Esophagus squamous epithelium (tissue), 5 donors: ENCODE measurements around the gene CCNF. TPM values are rescaled to one million over a fixed set of nuclear protein-coding genes. Genes with fewer than 3 reads are reported as not detected.

ENCODE experiments used
- DNase-seq: peaks from one replicate; lab custom pipeline; 2025; lab: John Stamatoyannopoulos, UW
- H3K27ac ChIP-seq, 4 donors: fragments of 200-600 bp; sonication (generic); one replicate each; pipeline ENCODE4 v1.5.1; 2016 to 2019; ENCODE audit warnings: mild to moderate bottlenecking in 1 of 4
- H3K27me3 ChIP-seq, 4 donors: fragments of 200-600 bp; sonication (generic); 1 replicate in 3 of 4; 2 replicates in 1 of 4; pipeline versions ENCODE4 v1.5.1 to v1.6.0; 2017 to 2021; ENCODE audit warnings: antibody characterized with exemption in 1 of 4
- H3K36me3 ChIP-seq, 3 donors: fragments of 200-600 bp; sonication (generic); one replicate each; pipeline ENCODE4 v1.5.1; 2016 to 2019
- H3K4me1 ChIP-seq, 3 donors: fragments of 200-600 bp; sonication (generic); one replicate each; pipeline ENCODE4 v1.5.1; 2017 to 2019
- H3K4me3 ChIP-seq, 4 donors: fragments of 200-600 bp; sonication (generic); 1 replicate in 3 of 4; 2 replicates in 1 of 4; pipeline ENCODE4 v1.5.1; 2016 to 2019; ENCODE audit warnings: mild to moderate bottlenecking in 2 of 4, moderate library complexity in 1 of 4
- H3K9me3 ChIP-seq, 3 donors: fragments of 200-600 bp; sonication (generic); one replicate each; pipeline ENCODE4 v1.5.1; 2016 to 2019
- POLR2A ChIP-seq, 4 donors: fragments of 450-650 bp; IDR thresholded peaks; one replicate each; pipeline ENCODE4 v1.6.1; 2017; ENCODE audit warnings: antibody characterized with exemption in 4 of 4, mild to moderate bottlenecking in 4 of 4, moderate library complexity in 3 of 4
- WGBS, 2 donors: methylation state at CpG; one replicate each; pipeline ENCODE4 v1.1.5; 2018; 5-methylcytosine and 5-hydroxymethylcytosine counted together
- intact Hi-C: fragments of 100-400 bp; cut with DNase I; formaldehyde crosslinking; loops from one replicate; pipeline ENCODE4 v1.15.0; 2022
- small RNA-seq, 4 donors: library from RNA; depleted of rRNA; stranded (forward); fragments of <200 nt; gene quantifications; one replicate each; pipeline ENCODE3, GENCODE V24; 2016
- total RNA-seq, 4 donors: library from RNA; depleted of rRNA; stranded (reverse); fragments of >200 nt; gene quantifications; one replicate each; pipeline ENCODE4 v1.1.0, GENCODE V29; 2016
- TF ChIP-seq, protein P1 (sequence below), 6 experiments: fragments of 450-650 bp in 4 of 6; fragments of 200-600 bp in 2 of 6; sonication (generic) in 2 of 6; IDR thresholded peaks; one replicate each; pipeline ENCODE4 v1.5.1; 2016 to 2019; ENCODE audit warnings: antibody characterized with exemption in 6 of 6, mild to moderate bottlenecking in 4 of 6, moderate library complexity in 4 of 6
- donor health status: DM: yes; HTN: yes; CAD: no.

CCNF gene
- total RNA-seq, 4 donors from 2014 or later, result 5.9 to 18.6 (median 10.2) TPM

DNA sequence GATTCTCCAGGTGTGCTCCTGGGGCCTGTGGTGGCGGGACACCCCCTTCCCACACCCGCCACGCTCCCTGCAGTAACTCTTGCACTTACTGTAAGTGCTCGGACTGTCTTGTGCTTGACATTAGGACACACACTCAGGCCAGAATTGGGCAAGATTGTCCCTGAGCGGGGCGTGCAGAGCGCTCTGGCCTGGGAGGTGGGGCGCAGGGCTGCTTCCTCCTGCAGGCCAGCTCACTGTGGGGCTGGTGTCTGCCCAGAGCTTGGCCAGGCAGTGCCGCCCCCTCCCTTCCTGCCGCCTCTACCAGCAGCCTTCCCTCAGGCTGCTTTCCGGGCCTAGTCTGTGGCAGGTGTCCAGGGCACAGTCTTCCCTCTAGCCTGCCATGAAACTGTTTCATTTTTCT lies 78.4 kb downstream of the CCNF start:
- no peak overlapping the region for H3K4me3 ChIP-seq
- H3K36me3 ChIP-seq, result no peaks in the 10 kb centered on the region
- H3K27ac ChIP-seq, result peak overlapping the region in 3 of 4 donors; percentile 39 to 68 (median 55)
- no peaks in the 10 kb centered on the region for H3K9me3 ChIP-seq
- H3K27me3 ChIP-seq, result no peaks in the 10 kb centered on the region
- 74 to 92% methylated on average over 3 to 5 of the region's 11 CpGs for WGBS, 2 donors
- TF ChIP-seq POLR2A (IDR thresholded peaks at IDR 0.05), result no peak
- TF ChIP-seq, protein P1, sequence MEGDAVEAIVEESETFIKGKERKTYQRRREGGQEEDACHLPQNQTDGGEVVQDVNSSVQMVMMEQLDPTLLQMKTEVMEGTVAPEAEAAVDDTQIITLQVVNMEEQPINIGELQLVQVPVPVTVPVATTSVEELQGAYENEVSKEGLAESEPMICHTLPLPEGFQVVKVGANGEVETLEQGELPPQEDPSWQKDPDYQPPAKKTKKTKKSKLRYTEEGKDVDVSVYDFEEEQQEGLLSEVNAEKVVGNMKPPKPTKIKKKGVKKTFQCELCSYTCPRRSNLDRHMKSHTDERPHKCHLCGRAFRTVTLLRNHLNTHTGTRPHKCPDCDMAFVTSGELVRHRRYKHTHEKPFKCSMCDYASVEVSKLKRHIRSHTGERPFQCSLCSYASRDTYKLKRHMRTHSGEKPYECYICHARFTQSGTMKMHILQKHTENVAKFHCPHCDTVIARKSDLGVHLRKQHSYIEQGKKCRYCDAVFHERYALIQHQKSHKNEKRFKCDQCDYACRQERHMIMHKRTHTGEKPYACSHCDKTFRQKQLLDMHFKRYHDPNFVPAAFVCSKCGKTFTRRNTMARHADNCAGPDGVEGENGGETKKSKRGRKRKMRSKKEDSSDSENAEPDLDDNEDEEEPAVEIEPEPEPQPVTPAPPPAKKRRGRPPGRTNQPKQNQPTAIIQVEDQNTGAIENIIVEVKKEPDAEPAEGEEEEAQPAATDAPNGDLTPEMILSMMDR (IDR thresholded peaks at IDR 0.05), result no peak
- H3K4me1 ChIP-seq, result peaks cover 3 to 28% (median 6%) of the 10 kb centered on the region in 3 donors
- intact Hi-C loops, result no loop called here
- no peak for DNase-seq

Small RNA genes within 50 kb of the gene (small RNA-seq; reads per million reads assigned to genes)
- 0 reads per million in 4 donors for gene MIR6768

Other genes with a start within 250 kb of the CCNF start
- under 1 TPM in 2 of 4 donors, not detected in 2; 0.04 to 0.38 TPM for gene CASKIN1, start 232.8 kb upstream of the CCNF start, total RNA-seq
- 10 to 100 TPM; 33.1 to 48.8 (median 42.8) TPM for gene MLST8, start 224.0 kb upstream of the CCNF start, total RNA-seq
- gene BRICD5, start 218.6 kb upstream of the CCNF start, total RNA-seq, result 1 to 10 TPM in 3 of 4 donors, not detected in 1; 1.1 to 2.0 (median 1.6) TPM
- 10 to 100 TPM in 1 of 4 donors, 1 to 10 TPM in 3; 5.5 to 14.2 (median 7.4) TPM for gene PGP, start 214.6 kb upstream of the CCNF start, total RNA-seq
- gene E4F1, start 205.9 kb upstream of the CCNF start, total RNA-seq, result 10 to 100 TPM; 16.8 to 25.6 (median 19.2) TPM
- gene DNASE1L2, start 193.0 kb upstream of the CCNF start, total RNA-seq, result under 1 TPM in 3 of 4 donors, not detected in 1; 0.38 to 0.61 (median 0.57) TPM
- 10 to 100 TPM; 38.6 to 50.7 (median 42.6) TPM for gene ECI1, start 177.9 kb upstream of the CCNF start, total RNA-seq
- gene RNPS1, start 161.3 kb upstream of the CCNF start, total RNA-seq, result 100 to 1,000 TPM in 3 of 4 donors, 10 to 100 TPM in 1; 93.0 to 125 (median 114) TPM
- gene ABCA3, start 88.7 kb upstream of the CCNF start, total RNA-seq, result 1 to 10 TPM in 3 of 4 donors, under 1 TPM in 1; 0.70 to 3.2 (median 2.7) TPM
- 10 to 100 TPM in 1 of 4 donors, 1 to 10 TPM in 3; 1.1 to 12.3 (median 4.4) TPM for gene TEDC2, start 30.7 kb downstream of the CCNF start, total RNA-seq
- gene NTN3, start 41.9 kb downstream of the CCNF start, total RNA-seq, result under 1 TPM in 1 of 4 donors, not detected in 3; 0.38 TPM
- 1 to 10 TPM; 3.1 to 4.6 (median 3.7) TPM for gene TBC1D24, start 45.7 kb downstream of the CCNF start, total RNA-seq
- 100 to 1,000 TPM in 2 of 4 donors, 10 to 100 TPM in 2; 70.8 to 196 (median 125) TPM for gene ATP6V0C, start 84.5 kb downstream of the CCNF start, total RNA-seq
- 10 to 100 TPM; 11.6 to 23.9 (median 17.5) TPM for gene AMDHD2, start 90.9 kb downstream of the CCNF start, total RNA-seq
- gene CEMP1, start 102.0 kb downstream of the CCNF start, total RNA-seq, result under 1 TPM in 1 of 4 donors, not detected in 3; 0.76 TPM
- 10 to 100 TPM; 18.3 to 28.2 (median 23.3) TPM for gene PDPK1, start 108.6 kb downstream of the CCNF start, total RNA-seq